22Rv1 (cell line): ENCODE measurements around the gene SPATA32.

Experiments used
- CTCF ChIP-seq: fragments of 450-650 bp; IDR thresholded peaks from 2 replicates; pipeline ENCODE4 v1.5.1; 2017; ENCODE audit warnings: mild to moderate bottlenecking
- ZFX ChIP-seq: fragments of 450-650 bp; IDR thresholded peaks from 2 replicates; pipeline ENCODE4 v1.6.1; 2017; ENCODE audit warnings: antibody characterized with exemption, borderline replicate concordance

GRCh38 chr17:45302649-45303173 lies 40.8 kb upstream of the SPATA32 start:
- no peak for TF ChIP-seq CTCF
- no peak for TF ChIP-seq ZFX
